H1 (cell line): ENCODE measurements around the gene CCIN. TPM values are rescaled to one million over a fixed set of nuclear protein-coding genes. Genes with fewer than 3 reads are reported as not detected.

Experiments used
- CTCF ChIA-PET: fragments of 300-600 bp; sonication (Branson Sonifier 250); formaldehyde crosslinking; loops from one replicate; lab custom pipeline; 2021; ENCODE audit not compliant: partially characterized antibody; lab: Charles Lee
- POLR2A ChIA-PET: fragments of 300-600 bp; sonication (Branson Sonifier 250); formaldehyde crosslinking; loops from one replicate; lab custom pipeline; 2021; ENCODE audit warnings: inconsistent platforms; ENCODE audit not compliant: partially characterized antibody; lab: Charles Lee
- DNase-seq, 2 experiments: peaks; one replicate each; pipeline versions ENCODE4 v3.0.0 to v3.0.0-alpha.2; 2010 to 2022; ENCODE audit warnings: low spot score in 2 of 2, low read depth in 1 of 2, mixed read lengths in 1 of 2
- FAIRE-seq: peaks from 2 replicates; lab custom pipeline; 2011; peaks lifted over from hg19 to GRCh38; lab: Jason Lieb, UNC
- H2AFZ ChIP-seq: 2 replicates; pipeline ENCODE4 v1.8.1; 2012; ENCODE audit warnings: low read length, inconsistent platforms
- H2AK5ac ChIP-seq: 2 replicates; pipeline ENCODE4 v1.6.1; 2013; ENCODE audit warnings: low read depth, low read length
- H2BK120ac ChIP-seq: replicated peaks from 2 replicates; pipeline ENCODE3; 2013; ENCODE audit warnings: low read depth, low read length, inconsistent platforms
- H2BK12ac ChIP-seq: 2 replicates; pipeline ENCODE4 v1.6.1; 2013; ENCODE audit warnings: low read depth, low read length
- H2BK15ac ChIP-seq: 2 replicates; pipeline ENCODE4 v1.6.1; 2013; ENCODE audit warnings: low read length
- H2BK20ac ChIP-seq: 2 replicates; pipeline ENCODE4 v1.6.1; 2013; ENCODE audit warnings: low read length
- H2BK5ac ChIP-seq: 2 replicates; pipeline ENCODE4 v1.6.1; 2013; ENCODE audit warnings: low read depth, low read length
- H3K14ac ChIP-seq: 2 replicates; pipeline ENCODE4 v1.6.1; 2013; ENCODE audit warnings: inconsistent platforms; ENCODE audit not compliant: insufficient read length
- H3K18ac ChIP-seq: 2 replicates; pipeline ENCODE4 v1.6.1; 2013; ENCODE audit warnings: low read length; ENCODE audit errors: extremely low read depth
- H3K23ac ChIP-seq: 2 replicates; pipeline ENCODE4 v1.6.1; 2013; ENCODE audit warnings: inconsistent platforms; ENCODE audit not compliant: insufficient read length
- H3K23me2 ChIP-seq: 2 replicates; pipeline ENCODE4 v1.6.1; 2013; ENCODE audit warnings: low read depth, low read length
- H3K27ac ChIP-seq: 2 replicates; pipeline ENCODE4 v1.6.1; 2011; ENCODE audit warnings: low read depth, low read length, inconsistent platforms
- H3K27me3 ChIP-seq, 4 experiments: replicated peaks in 1 of 4; 1 replicate in 1 of 4; 2 replicates in 3 of 4; pipeline versions ENCODE4 v1.6.1 to v1.8.1; 2011 to 2013; ENCODE audit warnings: low read length in 3 of 4, mild to moderate bottlenecking in 3 of 4, inconsistent platforms in 2 of 4, mixed read lengths in 2 of 4, moderate library complexity in 1 of 4; ENCODE audit not compliant: control insufficient read depth in 3 of 4, insufficient read depth in 3 of 4; ENCODE audit errors: extremely low read depth in 1 of 4
- H3K36me3 ChIP-seq, 4 experiments: 2 replicates each; pipeline versions ENCODE4 v1.6.1 to v1.8.1; 2011 to 2013; ENCODE audit warnings: mild to moderate bottlenecking in 4 of 4, low read length in 3 of 4, moderate library complexity in 2 of 4, control low read depth in 1 of 4, inconsistent platforms in 1 of 4; ENCODE audit not compliant: insufficient read depth in 4 of 4, control insufficient read depth in 2 of 4
- H3K4ac ChIP-seq: replicated peaks from 2 replicates; pipeline ENCODE3; 2013; ENCODE audit warnings: low read length, low read depth, mixed read lengths, inconsistent platforms; ENCODE audit not compliant: insufficient read length
- H3K4me1 ChIP-seq, 4 experiments: replicated peaks in 1 of 4; 1 replicate in 1 of 4; 2 replicates in 3 of 4; pipeline versions ENCODE4 v1.6.1 to v1.8.1; 2011 to 2013; ENCODE audit warnings: low read length in 3 of 4, inconsistent platforms in 2 of 4, mixed read lengths in 1 of 4; ENCODE audit not compliant: insufficient read depth in 4 of 4, control insufficient read depth in 3 of 4
- H3K4me2 ChIP-seq, 2 experiments: 2 replicates each; pipeline versions ENCODE4 v1.6.1 to v1.8.1; 2011 to 2013; ENCODE audit warnings: low read depth in 2 of 2, low read length in 2 of 2, control low read depth in 1 of 2, inconsistent platforms in 1 of 2, mild to moderate bottlenecking in 1 of 2; ENCODE audit not compliant: insufficient read depth in 1 of 2
- H3K4me3 ChIP-seq, 4 experiments: fragments of 200-600, 300-600 bp in 1 of 4; sonication (generic), shearing (Covaris generic), sonication (Bioruptor Twin) in 1 of 4; 2 replicates each; pipeline versions ENCODE4 v1.5.1 to v1.8.1; 2011 to 2016; ENCODE audit warnings: low read length in 4 of 4, low read depth in 3 of 4, control low read depth in 2 of 4, inconsistent platforms in 2 of 4, mild to moderate bottlenecking in 2 of 4, mixed read lengths in 1 of 4, moderate library complexity in 1 of 4; ENCODE audit not compliant: insufficient read depth in 2 of 4; ENCODE audit errors: extremely low read depth in 1 of 4
- H3K56ac ChIP-seq: replicated peaks from 2 replicates; pipeline ENCODE3; 2013; ENCODE audit warnings: low read depth, mild to moderate bottlenecking, mixed read lengths, low read length, inconsistent platforms; ENCODE audit not compliant: insufficient read length
- H3K79me1 ChIP-seq: 2 replicates; pipeline ENCODE4 v1.6.1; 2013; ENCODE audit warnings: low read depth, low read length, control low read depth
- H3K79me2 ChIP-seq, 2 experiments: 2 replicates each; pipeline versions ENCODE4 v1.6.1 to v1.8.1; 2012 to 2013; ENCODE audit warnings: low read length in 2 of 2, mild to moderate bottlenecking in 2 of 2, inconsistent platforms in 1 of 2; ENCODE audit not compliant: insufficient read depth in 2 of 2, control insufficient read depth in 1 of 2
- H3K9ac ChIP-seq, 4 experiments: replicated peaks in 1 of 4; 1 replicate in 1 of 4; 2 replicates in 3 of 4; pipeline versions ENCODE4 v1.6.1 to v1.8.1; 2011 to 2013; ENCODE audit warnings: low read depth in 3 of 4, low read length in 3 of 4, control low read depth in 2 of 4, mild to moderate bottlenecking in 2 of 4, moderate library complexity in 2 of 4, inconsistent platforms in 1 of 4; ENCODE audit errors: extremely low read depth in 1 of 4
- H3K9me3 ChIP-seq, 2 experiments: 2 replicates each; pipeline versions ENCODE4 v1.6.1 to v1.8.1; 2012 to 2013; ENCODE audit warnings: mild to moderate bottlenecking in 2 of 2, moderate library complexity in 2 of 2, control low read depth in 1 of 2, inconsistent platforms in 1 of 2, low read depth in 1 of 2, low read length in 1 of 2, mixed read lengths in 1 of 2; ENCODE audit not compliant: insufficient read depth in 2 of 2
- H4K20me1 ChIP-seq, 2 experiments: replicated peaks in 1 of 2; 2 replicates each; pipeline versions ENCODE3 to v1.8.1; 2011 to 2013; ENCODE audit warnings: inconsistent platforms in 2 of 2, low read length in 2 of 2, mild to moderate bottlenecking in 1 of 2; ENCODE audit not compliant: insufficient read depth in 2 of 2, control insufficient read depth in 1 of 2
- H4K5ac ChIP-seq: 2 replicates; pipeline ENCODE4 v1.6.1; 2013; ENCODE audit warnings: low read length, low read depth, mixed read lengths, inconsistent platforms; ENCODE audit not compliant: insufficient read length
- H4K8ac ChIP-seq: 2 replicates; pipeline ENCODE4 v1.8.0; 2013; ENCODE audit warnings: mild to moderate bottlenecking, moderate library complexity, low read length, inconsistent platforms; ENCODE audit not compliant: insufficient read depth; ENCODE audit errors: extremely low read depth
- H4K91ac ChIP-seq: replicated peaks from 2 replicates; pipeline ENCODE3; 2013; ENCODE audit warnings: low read length, mixed read lengths, inconsistent platforms; ENCODE audit not compliant: insufficient read length
- BRCA1 ChIP-seq: IDR thresholded peaks from 2 replicates; pipeline ENCODE4 v1.6.1; 2012; ENCODE audit warnings: low read depth, low read length, improper control_type of control experiment
- CHD1 ChIP-seq: IDR thresholded peaks from 2 replicates; pipeline ENCODE4 v1.6.1; 2012; ENCODE audit warnings: low read depth, low read length, improper control_type of control experiment
- CHD2 ChIP-seq: IDR thresholded peaks from 2 replicates; pipeline ENCODE4 v1.6.1; 2012; ENCODE audit warnings: low read length, improper control_type of control experiment
- CTBP2 ChIP-seq: IDR thresholded peaks from 2 replicates; pipeline ENCODE4 v1.7.0; 2011; ENCODE audit warnings: borderline replicate concordance, mild to moderate bottlenecking, moderate library complexity, mixed read lengths, low read length; ENCODE audit not compliant: insufficient read depth, insufficient read length
- HDAC2 ChIP-seq, 2 experiments: fragments of 300-600 bp in 1 of 2; sonication (generic) in 1 of 2; IDR thresholded peaks; 2 replicates each; pipeline ENCODE4 v1.6.1; 2011 to 2012; ENCODE audit warnings: low read depth in 2 of 2, low read length in 2 of 2, mild to moderate bottlenecking in 2 of 2, moderate library complexity in 2 of 2, borderline replicate concordance in 1 of 2, inconsistent platforms in 1 of 2
- KDM1A ChIP-seq: fragments of 200-600, 300-600 bp; sonication (generic); IDR thresholded peaks from 2 replicates; pipeline ENCODE4 v1.7.1; 2016; ENCODE audit warnings: mild to moderate bottlenecking, low read length, borderline replicate concordance
- POLR2AphosphoS5 ChIP-seq: IDR thresholded peaks from 2 replicates; pipeline ENCODE4 v1.6.1; 2011; ENCODE audit warnings: low read depth, low read length
- SIN3A ChIP-seq, 2 experiments: IDR thresholded peaks in 1 of 2; conservative IDR thresholded peaks in 1 of 2; 2 replicates each; pipeline ENCODE4 v1.6.1; 2011 to 2012; ENCODE audit warnings: low read length in 2 of 2, improper control_type of control experiment in 1 of 2, low read depth in 1 of 2, mild to moderate bottlenecking in 1 of 2
- SP1 ChIP-seq: IDR thresholded peaks from 2 replicates; pipeline ENCODE4 v1.6.1; 2011; ENCODE audit warnings: low read depth, low read length
- TAF7 ChIP-seq: optimal IDR thresholded peaks from 2 replicates; pipeline ENCODE3; 2011; ENCODE audit warnings: low read depth, mild to moderate bottlenecking, inconsistent platforms, low read length, moderate library complexity, borderline replicate concordance
- TEAD4 ChIP-seq: IDR thresholded peaks from 2 replicates; pipeline ENCODE4 v1.6.1; 2012; ENCODE audit warnings: low read depth, low read length, inconsistent platforms, mixed read lengths
- WGBS, 2 experiments: shearing (Covaris generic) in 1 of 2; methylation state at CpG; one replicate each; pipeline versions ENCODE4 v1.1.6 to v1.1.7; 2013 to 2015; ENCODE audit warnings: low lambda C conversion rate in 2 of 2, mixed read lengths in 2 of 2, inconsistent platforms in 1 of 2, low coverage in 1 of 2, missing lambda C conversion rate in 1 of 2; ENCODE audit not compliant: insufficient replicate concordance in 2 of 2, insufficient coverage in 1 of 2, insufficient read length in 1 of 2; ENCODE audit errors: extremely low coverage in 1 of 2, missing lambda C conversion rate in 1 of 2; 5-methylcytosine and 5-hydroxymethylcytosine counted together
- polyA plus RNA-seq, 7 experiments: library from polyadenylated mRNA; depleted of rRNA in 3 of 7; stranded (reverse) in 5 of 7; unstranded in 2 of 7; fragments of >200 nt in 5 of 7; fragments of 200-250 nt in 2 of 7; gene quantifications; 1 replicate in 5 of 7; 2 replicates in 1 of 7; 4 replicates in 1 of 7; pipeline versions ENCODE4 v1.2.1 to v1.2.3, GENCODE V29; 2011 to 2013; ENCODE audit warnings: missing spikeins in 2 of 7, mixed read lengths in 2 of 7
- total RNA-seq: library from RNA; stranded (reverse); fragmentation: NEBNext Ultra II Directional; extraction: Animal tissue kit (Norgen Biotek cat#: 25700); gene quantifications from 2 replicates; pipeline ENCODE4 v1.2.1, GENCODE V29; 2021
- TF ChIP-seq, protein P1 (sequence below): IDR thresholded peaks from 2 replicates; pipeline ENCODE4 v1.6.1; 2012; ENCODE audit warnings: low read length, inconsistent platforms

CCIN gene
- total and polyA plus RNA-seq, 2 of the 8 experiments (the other 6 are each of a cell fraction or from before 2014, with no cell fraction given), result 0.19 to 0.21 TPM

- no peak overlapping the region for H3K14ac ChIP-seq
- peaks cover 0 to 7% (median under 1%) of the 10 kb centered on the region in 4 experiments; a peak in 3 of 7 replicates for H3K4me1 ChIP-seq
- H3K4me3 ChIP-seq, result no peak overlapping the region
- H3K23me2 ChIP-seq, result peaks cover 9% of the 10 kb centered on the region
- FAIRE-seq (no peak), DNase-seq (no peak)
- H2AK5ac ChIP-seq, result no peak overlapping the region
- no peak overlapping the region for H2BK5ac ChIP-seq
- H2BK12ac ChIP-seq, result no peak overlapping the region
- H3K4me2 ChIP-seq, result no peak overlapping the region
- H2BK15ac ChIP-seq, result no peak overlapping the region
- no peaks in the 10 kb centered on the region for H3K79me2 ChIP-seq
- 90% methylated on average over 7 of the region's 7 CpGs; no CpG with 5 or more reads in 1 of the 2 experiments for WGBS, 2 experiments
- no peak overlapping the region for H4K5ac ChIP-seq
- H3K27me3 ChIP-seq, result peaks cover 18 to 31% (median 26%) of the 10 kb centered on the region in 4 experiments
- H3K4ac ChIP-seq, result no peak overlapping the region
- no peaks in the 10 kb centered on the region; a peak in 1 of 8 replicates for H3K36me3 ChIP-seq
- no peak overlapping the region for H3K18ac ChIP-seq
- peaks cover 0 to 7% of the 10 kb centered on the region in 2 experiments; a peak in 2 of 4 replicates for H3K9me3 ChIP-seq
- no peak overlapping the region for H3K27ac ChIP-seq
- no peak overlapping the region for H3K56ac ChIP-seq
- H2AFZ ChIP-seq, result no peak overlapping the region
- no peaks in the 10 kb centered on the region for H3K79me1 ChIP-seq
- H4K91ac ChIP-seq, result no peak overlapping the region
- H2BK120ac ChIP-seq, result no peak overlapping the region
- H2BK20ac ChIP-seq, result no peak overlapping the region
- no peak overlapping the region for H3K9ac ChIP-seq
- CTCF ChIA-PET, result interaction anchor here (0.6 to 6.7 kb wide), 9 partner anchors 9 to 691 kb away, joined by 3 to 58 read pairs (median 7); partner anchors contain the start of genes CCIN and CLTA
- POLR2A ChIA-PET, result interaction anchor here (3.7 kb wide), 1 partner anchor 23 kb away, joined by 19 read pairs; no protein-coding TSS in a partner anchor
- H4K20me1 ChIP-seq, result peaks cover 3 to 6% of the 10 kb centered on the region in 2 experiments
- no peak overlapping the region for H3K23ac ChIP-seq
- no peak overlapping the region for H4K8ac ChIP-seq
- TF ChIP-seq POLR2AphosphoS5, result no peak
- TF ChIP-seq, protein P1, sequence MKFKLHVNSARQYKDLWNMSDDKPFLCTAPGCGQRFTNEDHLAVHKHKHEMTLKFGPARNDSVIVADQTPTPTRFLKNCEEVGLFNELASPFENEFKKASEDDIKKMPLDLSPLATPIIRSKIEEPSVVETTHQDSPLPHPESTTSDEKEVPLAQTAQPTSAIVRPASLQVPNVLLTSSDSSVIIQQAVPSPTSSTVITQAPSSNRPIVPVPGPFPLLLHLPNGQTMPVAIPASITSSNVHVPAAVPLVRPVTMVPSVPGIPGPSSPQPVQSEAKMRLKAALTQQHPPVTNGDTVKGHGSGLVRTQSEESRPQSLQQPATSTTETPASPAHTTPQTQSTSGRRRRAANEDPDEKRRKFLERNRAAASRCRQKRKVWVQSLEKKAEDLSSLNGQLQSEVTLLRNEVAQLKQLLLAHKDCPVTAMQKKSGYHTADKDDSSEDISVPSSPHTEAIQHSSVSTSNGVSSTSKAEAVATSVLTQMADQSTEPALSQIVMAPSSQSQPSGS, result no peak
- no peak for TF ChIP-seq CTBP2
- TF ChIP-seq HDAC2 (IDR thresholded peaks at IDR 0.05; ENCODE audit: borderline replicate concordance in 1 of 2, low read depth in 2 of 2, low read length in 2 of 2), result no peak
- no peak for TF ChIP-seq TEAD4
- TF ChIP-seq CHD2, result no peak
- no peak for TF ChIP-seq SP1
- TF ChIP-seq KDM1A, result no peak
- no peak for TF ChIP-seq CHD1
- TF ChIP-seq BRCA1, result no peak
- TF ChIP-seq TAF7, result no peak
- no peak for TF ChIP-seq SIN3A (conservative IDR thresholded peaks at IDR 0.05 in 1 of 2, IDR thresholded peaks at IDR 0.05 in 1 of 2; ENCODE audit: low read depth in 1 of 2, low read length in 2 of 2)
Observed at GRCh38 chr9:36141761-36142160, 27.4 kb upstream of the CCIN start.
